ENCODE measurements around the gene TMEM88. TPM values are rescaled to one million over a fixed set of nuclear protein-coding genes. Genes with fewer than 3 reads are reported as not detected.

The TMEM88 gene
- total and polyA plus RNA-seq, 2 of the 13 experiments (the other 11 are each of a cell fraction or from before 2014, with no cell fraction given): 0.31 to 0.66 TPM

- peak; percentile 73 for TF ChIP-seq ARID5B (CRISPR knock-in tag; IDR thresholded peaks at IDR 0.05)
- TF ChIP-seq LCORL (IDR thresholded peaks at IDR 0.05): peak; percentile 80
- TF ChIP-seq LCORL (CRISPR knock-in tag; IDR thresholded peaks at IDR 0.05): peak; percentile 84; the same call in 1 of the 2 replicates
- peak; percentile 82 for TF ChIP-seq ASH2L (IDR thresholded peaks at IDR 0.05; ENCODE audit: insufficient read length, low read depth, low read length)
- peak; percentile 68 for TF ChIP-seq HNF4G (IDR thresholded peaks at IDR 0.05; ENCODE audit: borderline replicate concordance, low read depth, low read length)
- TF ChIP-seq HNF4G (CRISPR knock-in tag; IDR thresholded peaks at IDR 0.05; ENCODE audit: borderline replicate concordance, low read depth): no peak
- TF ChIP-seq PATZ1 (CRISPR knock-in tag; IDR thresholded peaks at IDR 0.05): peak; percentile 38; the same call in 1 of the 2 replicates
- TF ChIP-seq CEBPG (CRISPR knock-in tag; IDR thresholded peaks at IDR 0.05): 0 out of 2 replicates have a peak, but pooled peaks have one; percentile 5
- TF ChIP-seq EED (CRISPR knock-in tag; IDR thresholded peaks at IDR 0.05): no peak
- no peak for TF ChIP-seq PAWR (CRISPR knock-in tag; IDR thresholded peaks at IDR 0.05; ENCODE audit: borderline replicate concordance)
- no peak for TF ChIP-seq SATB2 (CRISPR knock-in tag; IDR thresholded peaks at IDR 0.05)
- TF ChIP-seq GFI1 (CRISPR knock-in tag; IDR thresholded peaks at IDR 0.05; ENCODE audit: borderline replicate concordance): peak; percentile 98
- TF ChIP-seq CREM (IDR thresholded peaks at IDR 0.05): peak; percentile 48
- TF ChIP-seq CREM (CRISPR knock-in tag; IDR thresholded peaks at IDR 0.05): no peak
- TF ChIP-seq KDM5A (IDR thresholded peaks at IDR 0.05; ENCODE audit: borderline replicate concordance, low read length): 0 out of 2 replicates have a peak, but pooled peaks have one; percentile 28
- peak; percentile 51; the same call in 1 of the 2 replicates for TF ChIP-seq FOXP4 (CRISPR knock-in tag; IDR thresholded peaks at IDR 0.05)
- TF ChIP-seq ZNF501 (CRISPR knock-in tag; IDR thresholded peaks at IDR 0.05): no peak
- 0 out of 2 replicates have a peak, but pooled peaks have one; percentile 41 for TF ChIP-seq ZNF362 (CRISPR knock-in tag; IDR thresholded peaks at IDR 0.05; ENCODE audit: borderline replicate concordance)
These were observed 8.0 kb downstream of the TMEM88 start (continued) for GRCh38 chr17:7862692-7863437.

Data from HepG2 (cell line).